ENCODE measurements around the gene TRIM42. TPM values are rescaled to one million over a fixed set of nuclear protein-coding genes. Genes with fewer than 3 reads are reported as not detected.

Gene TRIM42
- total RNA-seq, 1 experiment from 2014 or later: not detected

GRCh38 chr3:140628606-140629005 lies 49.3 kb upstream of the TRIM42 start:
- ATAC-seq: no peak
- H3K27ac ChIP-seq (ENCODE audit: low read depth, low read length): no peak overlapping the region
- no peaks in the 10 kb centered on the region for H3K36me3 ChIP-seq (ENCODE audit: control insufficient read depth in 1 of 2, insufficient read depth in 2 of 2, low read length in 2 of 2)
- H3K79me2 ChIP-seq (ENCODE audit: insufficient read depth, low read length): no peaks in the 10 kb centered on the region
- TF ChIP-seq YY1 (IDR thresholded peaks at IDR 0.05; ENCODE audit: extremely low read depth, insufficient replicate concordance, low read depth, low read length) (no peak), ZNF274 (IDR thresholded peaks at IDR 0.05; ENCODE audit: low read depth, low read length) (no peak), POLR2AphosphoS5 (IDR thresholded peaks at IDR 0.05; ENCODE audit: low read depth, low read length) (no peak), TCF7L2 (IDR thresholded peaks at IDR 0.05; ENCODE audit: borderline replicate concordance, extremely low read depth, insufficient read depth, insufficient read length) (no peak), ELF1 (IDR thresholded peaks at IDR 0.05; ENCODE audit: borderline replicate concordance, low read depth) (no peak), EZH2phosphoT487 (IDR thresholded peaks at IDR 0.05; ENCODE audit: borderline replicate concordance) (no peak), REST (IDR thresholded peaks at IDR 0.05; ENCODE audit: low read depth) (no peak), EGR1 (IDR thresholded peaks at IDR 0.05; ENCODE audit: low read depth) (no peak)
- no peaks in the 10 kb centered on the region; the same call in 1 of the 2 replicates for H4K20me1 ChIP-seq (ENCODE audit: insufficient read depth)
- H2AFZ ChIP-seq (ENCODE audit: low read depth, low read length, poor library complexity, severe bottlenecking): no peak overlapping the region
- no peaks in the 10 kb centered on the region for H3K9me2 ChIP-seq (ENCODE audit: insufficient read depth)
- no TSS peak for BruUV-seq (replicated peaks)
- RAD21 ChIA-PET (ENCODE audit: low non-redundant PET in 1 of 2, low total read pairs in 2 of 2, uncharacterized antibody in 2 of 2, unreplicated experiment in 2 of 2): no interaction called here
- no peak overlapping the region for H3K4me2 ChIP-seq (ENCODE audit: low read length)
- H3K27me3 ChIP-seq (ENCODE audit: insufficient read depth, low read length): peaks cover 16% of the 10 kb centered on the region; the same call in 1 of the 2 replicates
- no peak overlapping the region for H3K4me3 ChIP-seq (replicated peaks in 1 of 2; ENCODE audit: low read depth in 1 of 2, low read length in 2 of 2)
- H3K9ac ChIP-seq (ENCODE audit: low read length): no peak overlapping the region
- POLR2A ChIA-PET: no interaction called here
- intact Hi-C loops (cut with micrococcal nuclease): no loop called here
- CTCF ChIA-PET: no interaction called here
- DNase-seq (ENCODE audit: low read depth, low spot score): no peak
- H3K4me1 ChIP-seq (ENCODE audit: control insufficient read depth in 1 of 2, insufficient read depth in 2 of 2, low read length in 2 of 2): peaks cover 0 to 7% of the 10 kb centered on the region in 2 experiments; a peak in 1 of 4 replicates
- no peaks in the 10 kb centered on the region for H3K9me3 ChIP-seq (ENCODE audit: control insufficient read depth in 1 of 2, insufficient read depth in 1 of 2, low read depth in 1 of 2, low read length in 2 of 2)

All from HCT116 (cell line).